Motor neuron (in vitro differentiated cells): ENCODE results near the gene ZNF792. TPM values are rescaled to one million over a fixed set of nuclear protein-coding genes. Genes with fewer than 3 reads are reported as not detected.
"Not testable (repeated sequence)": the region's sequence is repeated elsewhere in the genome, so short reads cannot be mapped to it uniquely, and the experiment has no call there.

Source experiments
- ATAC-seq, 8 experiments: fragments of 200-7000 bp; cut with Tn5 transposase; replicated peaks in 6 of 8; 2 replicates each; pipeline ENCODE4 v1.8.0; 2021; ENCODE audit warnings: mild to moderate bottlenecking in 8 of 8, moderate library complexity in 8 of 8
- H3K27ac ChIP-seq, 2 donors: fragments of 250-450 bp; sonication (Bioruptor Pico); 2 replicates each; pipeline ENCODE4 v1.9.0; 2021; ENCODE audit warnings: antibody characterized with exemption in 2 of 2, mild to moderate bottlenecking in 2 of 2, moderate library complexity in 1 of 2
- H3K4me1 ChIP-seq, 2 donors: fragments of 250-450 bp; sonication (Bioruptor Pico); replicated peaks in 1 of 2; 2 replicates each; pipeline ENCODE4 v1.6.1; 2021; ENCODE audit warnings: antibody characterized with exemption in 2 of 2, mild to moderate bottlenecking in 2 of 2, moderate library complexity in 1 of 2
- H3K4me3 ChIP-seq, 5 donors: fragments of 250-450 bp; sonication (Bioruptor Pico); 2 replicates each; pipeline ENCODE4 v1.9.0; 2021; ENCODE audit warnings: antibody characterized with exemption in 5 of 5, mild to moderate bottlenecking in 5 of 5, moderate library complexity in 4 of 5
- WGBS, 10 experiments: fragments of 450-650 bp; shearing (Covaris generic); methylation state at CpG; one replicate each; pipeline ENCODE4 v1.0.0; 2022; 5-methylcytosine and 5-hydroxymethylcytosine counted together
- in situ Hi-C, 9 experiments: fragments of 400-800 bp; cut with MboI; loops; one replicate each; pipeline ENCODE4 v1.15.0; 2021; ENCODE audit warnings: low sequenced_read_pairs in 9 of 9, low pct_unique_long_range_greater_than_20kb in 2 of 9; ENCODE audit not compliant: unreplicated experiment in 9 of 9
- total RNA-seq, 8 experiments: library from RNA; unstranded; fragments of 300-600 nt; gene quantifications; 2 replicates each; pipeline versions ENCODE4 v1.2.3 to v1.2.4, GENCODE V29; 2022

ZNF792 gene
- 1 to 10 TPM; 2.4 to 5.2 (median 4.2) TPM for total RNA-seq

DNA sequence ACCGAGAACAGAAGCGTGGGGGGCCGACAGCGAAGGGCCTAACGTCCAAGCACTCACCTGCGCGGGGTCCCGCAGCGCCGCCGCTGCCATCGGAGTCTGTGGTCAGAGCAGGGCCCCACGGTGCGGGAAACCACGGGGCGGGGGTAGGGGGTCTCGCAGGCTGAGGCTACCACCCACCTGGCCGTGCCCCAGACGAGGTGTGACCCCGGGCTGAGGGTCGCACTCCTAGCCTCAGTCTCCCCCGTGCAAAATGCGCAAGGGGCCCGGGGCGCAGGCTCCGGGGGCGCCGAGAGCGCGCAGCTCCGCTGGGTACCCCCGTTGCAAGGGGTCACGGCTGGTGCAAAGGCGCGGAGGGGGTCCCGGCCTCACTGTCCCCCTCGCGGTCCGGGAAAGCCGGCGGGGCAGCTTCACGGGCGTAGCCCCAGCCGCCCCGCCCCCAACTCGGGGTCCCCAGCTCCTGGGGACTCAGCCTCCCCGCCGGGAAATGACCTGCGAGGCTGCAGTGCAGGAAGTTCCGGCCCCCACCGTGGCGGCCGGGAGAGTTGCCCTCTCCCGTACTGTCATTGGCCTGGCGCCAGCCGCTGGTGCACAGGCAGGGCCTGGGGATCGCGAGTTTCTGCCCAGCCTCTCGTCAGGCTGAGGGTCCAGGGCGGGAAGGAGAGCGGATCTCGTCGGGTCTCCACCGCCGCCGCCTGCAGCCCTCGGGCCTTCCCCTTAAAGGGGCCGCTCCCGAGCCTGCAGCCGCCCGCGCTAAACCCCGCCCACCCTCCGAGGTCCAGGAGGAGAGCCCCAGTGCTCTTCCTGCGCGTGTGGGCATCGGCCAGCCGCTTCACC lies at the start of gene ZNF792:
Gene ZNF792, minus strand, starts transcription at position 657 of the 834 bp plus-strand sequence. Its CDS starts 567 bp downstream, at position 90.
- ATAC-seq = peak; percentile 81 to 95 (median 93)
- H3K27ac ChIP-seq = peak within 1 kb of the TSS; percentile 11 to 44
- WGBS, 10 experiments = 0 to 9% (median 0%) methylated on average over 1 to 22 of the region's 78 CpGs; no CpG with 5 or more reads in 4 of the 10 experiments
- in situ Hi-C loops = no loop called here
- peak within 1 kb of the TSS; percentile 48 to 75 (median 67) for H3K4me3 ChIP-seq
- peaks cover 0 to 5% of the 10 kb centered on the region in 2 donors for H3K4me1 ChIP-seq

DNA sequence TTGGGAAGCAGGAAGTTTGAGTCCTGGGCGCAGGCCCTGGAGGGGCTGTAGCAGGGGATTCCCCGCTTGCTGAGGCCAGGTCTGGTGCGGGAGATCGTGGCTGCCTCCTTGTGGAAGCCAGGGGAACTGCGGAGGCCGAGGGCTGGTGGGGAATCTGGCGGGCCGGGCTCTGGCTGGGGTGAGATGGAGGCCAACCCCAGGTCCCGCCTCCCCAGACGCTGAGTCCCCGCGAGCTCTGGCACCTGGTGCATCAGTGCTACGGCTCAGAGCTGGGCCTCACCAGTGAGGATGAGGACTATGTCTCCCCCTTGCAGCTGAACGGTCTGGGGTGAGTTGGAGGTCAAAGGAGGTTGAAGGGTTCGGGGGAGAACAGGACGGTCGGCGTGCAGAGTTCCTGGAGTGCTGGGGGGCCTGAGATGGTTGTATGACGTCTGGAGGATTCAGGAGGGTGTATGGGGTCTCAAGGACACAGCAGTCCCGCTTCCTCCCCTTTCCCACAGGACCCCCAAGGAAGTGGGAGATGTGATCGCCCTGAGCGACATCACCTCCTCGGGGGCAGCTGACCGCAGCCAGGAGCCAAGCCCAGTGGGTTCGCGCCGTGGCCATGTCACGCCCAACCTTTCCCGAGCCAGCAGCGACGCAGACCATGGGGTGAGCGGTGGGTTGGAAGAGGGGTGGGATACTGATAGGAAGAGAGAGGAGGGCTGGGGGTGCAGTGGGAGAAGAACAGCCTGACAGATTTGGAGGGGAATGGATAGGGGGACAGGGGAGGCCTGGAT lies 49.2 kb upstream of the ZNF792 start:
- H3K4me3 ChIP-seq = no peak overlapping the region
- peak; percentile 7 to 82 (median 56) for ATAC-seq
- in situ Hi-C loops = no loop called here
- no peaks in the 10 kb centered on the region for H3K4me1 ChIP-seq
- 50 to 82% methylated on average over 2 of the region's 32 CpGs; no CpG with 5 or more reads in 8 of the 10 experiments for WGBS, 10 experiments
- H3K27ac ChIP-seq = no peak overlapping the region

DNA sequence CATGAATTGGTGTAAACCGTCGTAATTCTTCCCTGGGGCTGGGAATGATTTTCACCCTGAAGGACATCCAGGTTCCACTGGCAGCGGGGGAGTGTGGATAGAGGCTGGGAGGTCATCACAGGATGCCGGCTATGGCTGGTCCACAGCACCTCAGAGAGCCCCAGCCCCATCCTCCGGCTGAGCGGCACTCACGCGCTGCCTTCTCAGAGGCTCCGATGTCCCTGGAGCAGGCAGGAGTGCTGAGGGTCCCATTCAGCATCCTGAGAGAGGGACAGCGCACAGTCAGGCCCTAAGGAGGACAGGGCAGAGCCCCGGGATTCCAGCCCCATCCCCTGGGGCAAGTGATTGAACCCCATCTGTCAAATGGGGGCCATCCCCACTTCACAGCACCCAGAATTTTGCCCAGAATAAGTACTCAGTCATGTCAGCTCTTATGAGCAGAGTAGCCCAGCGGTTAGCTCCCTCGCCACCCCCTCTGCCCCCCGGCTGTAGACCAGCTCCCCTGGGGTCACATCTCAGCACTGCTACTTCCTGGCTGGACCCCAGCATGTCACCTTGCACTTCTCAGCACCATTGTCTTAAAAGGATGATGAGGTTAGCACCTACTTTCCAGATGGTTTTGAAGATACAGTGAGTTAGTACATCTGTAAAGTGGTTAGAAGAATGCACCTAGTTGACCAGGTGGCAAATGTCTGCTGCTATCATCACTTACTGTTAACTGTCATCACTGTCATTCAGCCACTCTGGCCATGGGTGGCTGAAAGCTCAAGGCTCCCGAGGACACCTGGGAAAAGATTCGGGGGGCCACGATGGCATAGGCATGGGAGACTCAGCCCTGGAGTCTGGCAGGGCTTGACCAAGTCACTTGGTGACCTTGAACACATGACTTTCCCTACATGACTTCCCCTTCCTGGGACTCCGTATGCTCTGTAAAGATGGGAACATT lies 48.0 kb upstream of the ZNF792 start:
- no peaks in the 10 kb centered on the region for H3K4me1 ChIP-seq
- in situ Hi-C loops = no loop called here
- no peak overlapping the region for H3K4me3 ChIP-seq
- WGBS, 10 experiments = 67 to 100% (median 92%) methylated on average over 2 to 8 of the region's 18 CpGs; no CpG with 5 or more reads in 5 of the 10 experiments
- no peak for ATAC-seq
- no peak overlapping the region for H3K27ac ChIP-seq

DNA sequence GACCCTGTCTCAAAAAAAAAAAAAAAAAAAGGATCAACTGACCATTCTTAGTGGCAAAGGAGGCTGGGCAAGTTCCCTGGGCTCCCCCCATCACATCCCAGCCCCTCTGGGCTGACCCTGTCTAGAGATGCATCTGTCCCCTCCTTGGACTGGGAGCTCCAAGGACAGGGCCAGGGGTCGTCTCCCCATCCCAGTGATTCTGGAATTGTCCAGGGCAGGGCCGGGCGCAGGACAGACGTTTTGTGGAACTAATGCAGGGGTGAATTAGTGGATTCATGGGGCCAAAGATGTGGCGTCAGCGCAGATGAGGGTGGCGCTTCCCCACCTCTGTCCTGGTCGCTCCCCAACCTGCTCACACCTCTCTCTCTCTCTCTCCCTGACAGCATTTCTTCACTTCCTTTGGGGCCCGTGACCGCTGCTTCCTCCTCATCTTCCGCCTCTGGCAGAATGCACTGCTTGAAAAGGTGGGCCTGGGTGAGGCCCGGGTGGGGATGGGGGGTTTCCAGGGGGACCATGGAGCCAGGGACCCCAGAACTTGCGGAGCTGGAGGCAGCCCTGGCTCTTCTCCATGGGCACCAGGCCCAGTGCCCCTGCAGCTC lies 47.2 kb upstream of the ZNF792 start:
- Histone ChIP-seq H3K27ac (no peak overlapping the region), H3K4me3 (no peak overlapping the region), H3K4me1 (no peaks in the 10 kb centered on the region)
- 60 to 100% (median 91%) methylated on average over 1 to 4 of the region's 13 CpGs; no CpG with 5 or more reads in 7 of the 10 experiments for WGBS, 10 experiments
- no peak for ATAC-seq
- in situ Hi-C loops = no loop called here

DNA sequence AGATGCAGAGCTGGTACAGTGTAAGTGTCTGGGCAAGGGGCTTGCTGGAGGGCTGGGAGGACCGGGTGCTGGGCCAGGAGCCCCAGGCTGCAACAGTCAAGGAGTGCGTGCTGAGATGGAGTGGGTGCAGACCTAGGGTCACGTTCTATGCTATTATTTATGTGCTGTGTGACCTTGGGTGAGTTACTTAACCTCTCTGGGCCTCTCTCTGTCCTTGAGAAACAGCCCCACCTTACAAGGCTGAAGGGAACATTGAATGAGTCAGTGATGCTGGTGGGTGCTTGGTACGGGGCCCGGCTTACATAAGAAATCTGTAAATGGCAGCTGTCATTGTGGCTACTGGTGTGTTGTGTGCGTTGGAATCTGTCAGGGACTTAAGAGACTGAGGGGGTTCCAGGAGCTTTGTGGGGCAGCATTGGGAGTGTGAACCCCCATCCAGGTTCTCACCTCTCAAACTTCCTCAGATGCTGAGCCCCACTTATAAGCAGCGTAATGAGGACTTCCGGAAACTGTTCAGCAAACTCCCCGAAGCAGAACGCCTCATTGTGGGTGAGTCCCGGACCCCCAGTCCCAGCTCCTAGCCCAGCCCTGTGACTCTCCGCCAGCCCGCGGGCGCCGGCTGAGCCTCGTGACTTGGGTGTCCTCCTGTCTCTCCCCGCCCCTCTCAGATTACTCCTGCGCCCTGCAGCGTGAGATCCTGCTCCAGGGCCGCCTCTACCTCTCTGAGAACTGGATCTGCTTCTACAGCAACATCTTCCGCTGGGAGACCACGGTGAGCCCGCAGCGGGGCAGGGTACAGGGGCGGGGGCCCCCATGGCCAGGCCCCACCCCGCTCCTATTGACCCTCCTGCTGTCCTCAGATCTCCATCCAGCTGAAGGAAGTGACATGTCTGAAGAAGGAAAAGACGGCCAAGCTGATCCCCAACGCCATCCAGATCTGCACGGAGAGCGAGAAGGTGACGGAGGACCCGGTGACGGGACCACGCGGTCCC lies 45.7 kb upstream of the ZNF792 start:
- WGBS, 10 experiments = 0 to 100% (median 97%) methylated on average over 1 to 11 of the region's 36 CpGs; no CpG with 5 or more reads in 4 of the 10 experiments

DNA sequence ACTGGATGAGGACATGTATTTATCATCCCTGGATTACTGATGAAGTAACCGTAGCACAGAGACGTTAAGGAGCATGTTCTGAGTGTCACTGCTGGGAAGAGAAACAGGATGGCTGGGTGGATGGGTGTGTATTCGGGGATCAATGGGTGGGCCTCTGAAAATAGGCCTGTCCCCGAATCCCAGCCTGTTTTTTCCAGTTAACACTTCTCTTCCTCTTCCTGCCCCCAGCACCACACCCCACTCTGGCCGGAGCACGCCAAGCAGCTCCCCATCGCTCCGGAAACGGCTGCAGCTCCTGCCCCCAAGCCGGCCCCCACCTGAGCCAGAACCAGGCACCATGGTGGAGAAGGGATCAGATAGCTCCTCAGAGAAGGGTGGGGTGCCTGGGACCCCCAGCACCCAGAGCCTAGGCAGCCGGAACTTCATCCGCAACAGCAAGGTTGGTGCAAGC lies 44.9 kb upstream of the ZNF792 start:
- in situ Hi-C loops = no loop called here
- ATAC-seq = peak in 1 of 8 experiments; percentile 28
- Histone ChIP-seq H3K4me1 (no peaks in the 10 kb centered on the region), H3K27ac (no peak overlapping the region), H3K4me3 (no peak overlapping the region)
- WGBS, 10 experiments = 60 to 100% (median 98%) methylated on average over 1 to 7 of the region's 12 CpGs; no CpG with 5 or more reads in 4 of the 10 experiments

More for the DNA sequence above, 45.7 kb upstream of the ZNF792 start:
- in situ Hi-C loops = no loop called here
- H3K4me1 ChIP-seq = no peaks in the 10 kb centered on the region
- ATAC-seq = no peak
- no peak overlapping the region for H3K27ac ChIP-seq
- H3K4me3 ChIP-seq = no peak overlapping the region

DNA sequence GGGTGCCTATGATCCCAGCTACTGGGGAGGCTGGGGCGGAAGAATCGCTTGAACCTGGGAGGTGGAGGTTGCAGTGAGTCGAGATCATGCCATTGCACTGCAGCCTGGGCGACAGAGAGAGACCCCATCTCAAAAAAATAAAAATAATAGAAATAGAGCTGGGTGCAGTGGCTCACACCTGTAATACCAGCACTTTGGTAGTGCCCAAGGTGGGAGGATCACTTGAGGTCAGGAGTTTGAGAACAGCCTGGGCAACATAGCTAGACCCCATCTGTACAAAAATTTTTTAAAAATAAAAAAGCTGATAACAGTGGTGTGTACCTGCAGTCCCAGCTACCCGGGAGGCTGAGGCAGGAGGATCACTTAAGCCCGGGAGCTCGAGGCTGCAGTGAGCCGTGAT lies 43.4 kb upstream of the ZNF792 start:
- in situ Hi-C loops = not testable (repeated sequence)

DNA sequence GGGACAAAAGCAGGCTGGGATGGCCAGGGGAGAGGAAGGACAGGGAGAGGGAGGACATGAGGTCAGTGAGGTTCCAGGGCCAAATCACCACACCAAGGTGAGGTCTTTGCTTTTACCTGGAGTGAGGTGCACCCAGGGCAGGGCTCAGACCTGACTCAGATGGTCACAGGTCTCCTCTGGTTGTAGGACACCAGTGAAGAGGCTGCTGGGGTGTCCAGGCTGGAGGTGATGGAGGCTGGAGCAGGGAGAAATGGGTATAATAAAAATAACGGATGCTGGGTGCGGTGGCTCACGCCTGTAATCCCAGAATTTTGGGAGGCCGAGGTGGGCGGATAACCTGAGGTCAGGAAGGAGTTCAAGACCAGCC lies 43.0 kb upstream of the ZNF792 start:
- H3K27ac ChIP-seq = no peak overlapping the region
- in situ Hi-C loops = no loop called here
- H3K4me3 ChIP-seq = no peak overlapping the region
- ATAC-seq = no peak
- peaks cover 3 to 11% of the 10 kb centered on the region in 2 donors for H3K4me1 ChIP-seq
- 85 to 100% (median 98%) methylated on average over 1 to 5 of the region's 5 CpGs; no CpG with 5 or more reads in 3 of the 10 experiments for WGBS, 10 experiments

More for the DNA sequence above, 43.4 kb upstream of the ZNF792 start:
- WGBS, 10 experiments = 85 to 100% (median 94%) methylated on average over 1 to 8 of the region's 8 CpGs; no CpG with 5 or more reads in 1 of the 10 experiments
- not testable (repeated sequence) for ATAC-seq, H3K27ac ChIP-seq, H3K4me3 ChIP-seq
- H3K4me1 ChIP-seq = peaks cover 3 to 11% of the 10 kb centered on the region in 2 donors

DNA sequence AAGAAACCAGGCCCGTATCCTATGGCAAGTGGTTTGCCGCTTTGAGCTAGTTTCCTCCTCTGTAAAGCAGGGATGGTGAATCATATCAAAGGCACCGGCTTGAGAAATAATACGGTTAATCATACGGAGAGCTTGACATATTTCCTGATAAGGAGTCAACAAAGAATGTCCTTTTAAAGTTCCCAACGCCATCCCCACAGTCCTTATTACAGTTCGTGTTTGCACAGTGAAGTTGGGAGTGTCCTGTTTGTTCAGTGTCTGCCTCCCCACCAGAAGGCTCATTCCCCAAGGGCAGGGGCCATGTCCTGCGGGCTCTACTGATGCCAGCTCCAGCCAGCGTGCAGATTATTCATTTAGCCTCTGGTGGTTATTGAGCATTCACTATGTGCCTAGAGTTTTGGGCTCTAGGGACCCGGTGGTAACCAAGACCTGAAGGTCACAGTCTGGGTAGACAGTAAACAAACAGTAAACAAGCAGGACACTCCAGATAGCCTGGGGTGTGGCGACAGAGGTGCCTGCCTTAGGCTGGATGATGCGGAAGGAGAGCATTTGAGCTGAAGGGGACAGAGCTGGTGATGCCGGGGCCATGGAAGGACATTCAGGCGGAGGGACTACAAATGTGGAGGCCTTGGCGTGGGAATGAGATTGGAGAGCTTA lies 42.4 kb upstream of the ZNF792 start:
- in situ Hi-C loops = no loop called here

DNA sequence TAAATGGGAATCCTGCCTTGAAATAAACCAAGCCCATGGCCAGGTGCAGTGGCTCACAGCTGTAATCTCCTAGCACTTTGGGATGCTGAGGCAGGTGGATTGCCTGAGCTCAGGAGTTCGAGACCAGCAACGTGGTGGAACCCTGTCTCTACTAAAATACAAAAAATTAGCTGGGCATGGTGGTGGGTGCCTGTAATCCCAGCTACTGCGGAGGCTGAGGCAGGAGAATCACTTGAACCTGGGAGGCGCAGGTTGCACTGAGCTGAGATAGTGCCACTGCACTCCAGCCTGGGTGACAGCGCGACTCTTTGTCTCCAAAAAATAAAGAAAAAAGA lies 41.9 kb upstream of the ZNF792 start:
- ATAC-seq, H3K4me3 ChIP-seq, in situ Hi-C loops, H3K27ac ChIP-seq: not testable (repeated sequence)
- H3K4me1 ChIP-seq = peaks cover 8 to 16% of the 10 kb centered on the region in 2 donors
- WGBS, 10 experiments = 60 to 100% (median 100%) methylated on average over 1 to 4 of the region's 6 CpGs; no CpG with 5 or more reads in 4 of the 10 experiments

More for the DNA sequence above, 42.4 kb upstream of the ZNF792 start:
- 76 to 100% (median 94%) methylated on average over 1 to 12 of the region's 15 CpGs; no CpG with 5 or more reads in 2 of the 10 experiments for WGBS, 10 experiments
- H3K4me3 ChIP-seq = no peak overlapping the region
- H3K27ac ChIP-seq = no peak overlapping the region
- peak in 1 of 8 experiments; percentile 28 for ATAC-seq
- H3K4me1 ChIP-seq = peaks cover 6 to 14% of the 10 kb centered on the region in 2 donors
